Caco-2 (cell line): ENCODE results near the gene PYGL. TPM values are rescaled to one million over a fixed set of nuclear protein-coding genes. Genes with fewer than 3 reads are reported as not detected.

Experiments used
- BruUV-seq: library from RNA; stranded (reverse); fragments of 400-500 nt; replicated peaks from 2 replicates; lab custom pipeline; 2021; lab: Mats Ljungman, UMichigan
- CTCF ChIA-PET: fragments of 300-600 bp; sonication (Branson Sonifier 250); formaldehyde crosslinking; loops from one replicate; lab custom pipeline; 2022; ENCODE audit warnings: antibody characterized with exemption; lab: Charles Lee
- POLR2A ChIA-PET: fragments of 300-600 bp; sonication (Branson Sonifier 250); formaldehyde crosslinking; loops from one replicate; lab custom pipeline; 2022; ENCODE audit warnings: antibody characterized with exemption; lab: Charles Lee
- DNase-seq, 2 experiments: peaks; one replicate each; pipeline versions ENCODE4 v3.0.0 to v3.0.0-alpha.2; 2020 to 2022
- H3K27me3 ChIP-seq: replicated peaks from 2 replicates; pipeline ENCODE4 v1.6.0; 2011; ENCODE audit warnings: low read length; ENCODE audit not compliant: control insufficient read depth, insufficient read depth
- H3K36me3 ChIP-seq: 2 replicates; pipeline ENCODE4 v1.5.1; 2011; ENCODE audit warnings: low read length; ENCODE audit not compliant: control insufficient read depth, insufficient read depth
- H3K4me1 ChIP-seq: fragments of 250-450 bp; sonication (Bioruptor Pico); 2 replicates; pipeline ENCODE4 v1.5.1; 2020; ENCODE audit warnings: mild to moderate bottlenecking
- H3K4me3 ChIP-seq: 2 replicates; pipeline ENCODE4 v1.5.1; 2011; ENCODE audit warnings: low read depth, mild to moderate bottlenecking, control low read depth, low read length
- H3K9me3 ChIP-seq: fragments of 250-450 bp; sonication (Bioruptor Pico); 2 replicates; pipeline ENCODE4 v1.5.1; 2020; ENCODE audit warnings: mild to moderate bottlenecking, moderate library complexity
- H3K27ac Mint-ChIP-seq: one replicate; pipeline ENCODE4 v1.8.0; 2022; ENCODE audit warnings: mixed read lengths; ENCODE audit not compliant: unreplicated experiment
- H3K27me3 Mint-ChIP-seq: one replicate; pipeline ENCODE4 v1.8.0; 2022; ENCODE audit warnings: mixed read lengths; ENCODE audit not compliant: insufficient read depth, unreplicated experiment
- H3K36me3 Mint-ChIP-seq: one replicate; pipeline ENCODE4 v1.8.0; 2022; ENCODE audit warnings: mild to moderate bottlenecking, mixed read lengths; ENCODE audit not compliant: insufficient read depth, unreplicated experiment
- H3K4me1 Mint-ChIP-seq: one replicate; pipeline ENCODE4 v1.8.0; 2022; ENCODE audit warnings: low read depth, mixed read lengths; ENCODE audit not compliant: unreplicated experiment
- H3K4me3 Mint-ChIP-seq: one replicate; pipeline ENCODE4 v1.8.0; 2022; ENCODE audit warnings: mild to moderate bottlenecking, moderate library complexity, mixed read lengths; ENCODE audit not compliant: unreplicated experiment
- H3K9me3 Mint-ChIP-seq: one replicate; pipeline ENCODE4 v1.8.0; 2022; ENCODE audit warnings: mixed read lengths; ENCODE audit not compliant: unreplicated experiment
- CTCF ChIP-seq, 2 experiments: fragments of 200-600 bp in 1 of 2; IDR thresholded peaks; 1 replicate in 1 of 2; 2 replicates in 1 of 2; pipeline versions ENCODE4 v1.5.1 to v1.8.0; 2011 to 2022; ENCODE audit warnings: antibody characterized with exemption in 1 of 2, control low read depth in 1 of 2, inconsistent platforms in 1 of 2, low read depth in 1 of 2, low read length in 1 of 2, mild to moderate bottlenecking in 1 of 2, moderate library complexity in 1 of 2; ENCODE audit not compliant: insufficient read depth in 1 of 2, severe bottlenecking in 1 of 2, unreplicated experiment in 1 of 2
- intact Hi-C: fragments of 100-400 bp; cut with micrococcal nuclease; formaldehyde crosslinking; loops from one replicate; pipeline ENCODE4 v1.10.0; 2022; ENCODE audit not compliant: unreplicated experiment
- total RNA-seq: library from RNA; stranded (reverse); gene quantifications from 2 replicates; pipeline ENCODE4 v1.2.3, GENCODE V29; 2022

Gene PYGL
- total RNA-seq, 1 experiment from 2014 or later = 98.1 TPM

GRCh38 chr14:50929506-50929905, 14.8 kb downstream of the PYGL start:
- intact Hi-C loops = no loop called here
- Histone ChIP-seq H3K4me1 (peaks cover 11% of the 10 kb centered on the region), H3K4me3 (no peak overlapping the region), H3K9me3 (no peaks in the 10 kb centered on the region), H3K27me3 (no peaks in the 10 kb centered on the region), H3K36me3 (0 out of 2 replicates have a peak, but pooled peaks cover 1% of the 10 kb centered on the region)
- BruUV-seq = TSS peak; percentile 5
- Mint-ChIP-seq H3K4me3 (no peak overlapping the region), H3K27ac (no peak overlapping the region), H3K9me3 (no peaks in the 10 kb centered on the region), H3K27me3 (no peaks in the 10 kb centered on the region), H3K4me1 (no peaks in the 10 kb centered on the region), H3K36me3 (peaks cover 13% of the 10 kb centered on the region)
- POLR2A ChIA-PET = no interaction called here
- CTCF ChIA-PET = no interaction called here
- TF ChIP-seq CTCF (IDR thresholded peaks at IDR 0.05; ENCODE audit: insufficient read depth in 1 of 2, low read depth in 1 of 2, low read length in 1 of 2, severe bottlenecking in 1 of 2, unreplicated experiment in 1 of 2) = no peak
- no peak for DNase-seq

GRCh38 chr14:50928002-50928635, 16.2 kb downstream of the PYGL start:
- Mint-ChIP-seq H3K4me1 (no peaks in the 10 kb centered on the region), H3K27me3 (no peaks in the 10 kb centered on the region), H3K4me3 (no peak overlapping the region), H3K36me3 (peaks cover 20% of the 10 kb centered on the region), H3K9me3 (no peaks in the 10 kb centered on the region), H3K27ac (no peak overlapping the region)
- H3K9me3 ChIP-seq = no peaks in the 10 kb centered on the region
- CTCF ChIA-PET = interaction anchor here (0.6 kb wide), 1 partner anchor 1455 kb away, joined by 3 read pairs; no protein-coding TSS in a partner anchor
- no peak overlapping the region for H3K4me3 ChIP-seq
- 0 out of 2 replicates have a peak, but pooled peaks cover 1% of the 10 kb centered on the region for H3K36me3 ChIP-seq
- BruUV-seq = no TSS peak
- TF ChIP-seq CTCF (IDR thresholded peaks at IDR 0.05; ENCODE audit: insufficient read depth in 1 of 2, low read depth in 1 of 2, low read length in 1 of 2, severe bottlenecking in 1 of 2, unreplicated experiment in 1 of 2) = no peak
- H3K4me1 ChIP-seq = peaks cover 11% of the 10 kb centered on the region
- intact Hi-C loops = no loop called here
- POLR2A ChIA-PET = no interaction called here
- H3K27me3 ChIP-seq = no peaks in the 10 kb centered on the region
- no peak for DNase-seq

- H3K36me3 Mint-ChIP-seq = peaks cover 27% of the 10 kb centered on the region
Observed at GRCh38 chr14:50926851-50927386, 17.4 kb downstream of the PYGL start.

More at GRCh38 chr14:50926851-50927386, 17.4 kb downstream of the PYGL start:
- intact Hi-C loops = no loop called here
- TF ChIP-seq CTCF (IDR thresholded peaks at IDR 0.05; ENCODE audit: insufficient read depth in 1 of 2, low read depth in 1 of 2, low read length in 1 of 2, severe bottlenecking in 1 of 2, unreplicated experiment in 1 of 2) = no peak
- H3K4me3 Mint-ChIP-seq = no peak overlapping the region
- no peak overlapping the region for H3K4me3 ChIP-seq
- ChIA-PET POLR2A (no interaction called here), CTCF (no interaction called here)
- H3K36me3 ChIP-seq = peaks cover 4% of the 10 kb centered on the region
- no peaks in the 10 kb centered on the region for H3K9me3 Mint-ChIP-seq
- H3K27me3 ChIP-seq = no peaks in the 10 kb centered on the region
- H3K4me1 ChIP-seq = peaks cover 11% of the 10 kb centered on the region
- H3K4me1 Mint-ChIP-seq = no peaks in the 10 kb centered on the region
- H3K27me3 Mint-ChIP-seq = no peaks in the 10 kb centered on the region
- BruUV-seq = no TSS peak
- H3K27ac Mint-ChIP-seq = no peak overlapping the region
- DNase-seq = no peak
- H3K9me3 ChIP-seq = no peaks in the 10 kb centered on the region
